ENCODE measurements around the gene EIF4G1. TPM values are rescaled to one million over a fixed set of nuclear protein-coding genes. Genes with fewer than 3 reads are reported as not detected.

The EIF4G1 gene
- total RNA-seq, 1 donor from 2014 or later: 403 TPM

DNA sequence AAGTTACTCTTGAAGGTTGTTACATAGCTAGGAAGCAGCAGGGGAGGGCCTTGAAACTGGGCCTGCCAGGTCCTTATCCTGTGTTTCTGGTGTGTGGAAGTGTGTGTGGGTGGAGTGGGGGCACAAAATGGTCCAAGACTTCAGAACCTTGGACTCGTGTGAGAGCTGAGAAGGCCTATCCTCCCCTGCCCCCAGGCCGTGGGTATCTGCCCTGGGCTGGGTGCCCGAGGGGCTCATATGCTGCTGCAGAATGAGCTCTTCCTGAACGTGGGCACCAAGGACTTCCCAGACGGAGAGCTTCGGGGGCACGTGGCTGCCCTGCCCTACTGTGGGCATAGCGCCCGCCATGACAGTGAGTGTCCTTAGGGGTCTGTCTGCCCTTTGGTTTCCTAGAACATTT, 69.9 kb downstream of the EIF4G1 start:
- no peak overlapping the region for H3K4me3 Mint-ChIP-seq (ENCODE audit: unreplicated experiment)
- TF ChIP-seq CTCF (IDR thresholded peaks at IDR 0.05): no peak
- no peak for DNase-seq (ENCODE audit: low spot score)
- peaks cover 6% of the 10 kb centered on the region for H3K27me3 Mint-ChIP-seq (ENCODE audit: low read depth)
- H3K36me3 Mint-ChIP-seq (ENCODE audit: low read depth): no peaks in the 10 kb centered on the region
- peaks cover 4% of the 10 kb centered on the region for H3K4me1 Mint-ChIP-seq (ENCODE audit: low read depth)
- no peaks in the 10 kb centered on the region for H3K9me3 Mint-ChIP-seq (ENCODE audit: low read depth)
- H3K27ac Mint-ChIP-seq (ENCODE audit: unreplicated experiment): no peak overlapping the region

Other genes with a start within 250 kb of the EIF4G1 start
- gene HTR3E, start 217.5 kb upstream of the EIF4G1 start, total RNA-seq: not detected in 3 replicates
- 24.0 to 31.8 TPM (median 26.1 TPM) in 3 replicates for gene EIF2B5, start 179.2 kb upstream of the EIF4G1 start, total RNA-seq
- gene DVL3, start 159.2 kb upstream of the EIF4G1 start, total RNA-seq: 88.1 to 113 TPM (median 102 TPM) in 3 replicates
- gene AP2M1, start 139.8 kb upstream of the EIF4G1 start, total RNA-seq: 455 to 492 TPM (median 488 TPM) in 3 replicates
- gene ABCF3, start 128.4 kb upstream of the EIF4G1 start, total RNA-seq: 52.8 to 68.9 TPM (median 53.8 TPM) in 3 replicates
- gene VWA5B2, start 85.0 kb upstream of the EIF4G1 start, total RNA-seq: 0.25 TPM in 1 of 3 replicates, not detected in the others
- gene ALG3, start 65.6 kb upstream of the EIF4G1 start, total RNA-seq: 33.3 to 43.7 TPM (median 36.8 TPM) in 3 replicates
- 4.3 to 5.0 TPM (median 4.4 TPM) in 3 replicates for gene EEF1AKMT4, start 64.9 kb upstream of the EIF4G1 start, total RNA-seq
- 3.2 to 5.3 TPM (median 3.9 TPM) in 3 replicates for gene CAMK2N2, start 53.1 kb upstream of the EIF4G1 start, total RNA-seq
- not detected in 3 replicates for gene ECE2, start 38.6 kb upstream of the EIF4G1 start, total RNA-seq
- gene PSMD2, start 15.4 kb upstream of the EIF4G1 start, total RNA-seq: 237 to 288 TPM (median 238 TPM) in 3 replicates
- 13.4 to 15.3 TPM (median 13.4 TPM) in 3 replicates for gene FAM131A, start 23.0 kb downstream of the EIF4G1 start, total RNA-seq
- gene CLCN2, start 47.0 kb downstream of the EIF4G1 start, total RNA-seq: 3.1 to 6.5 TPM (median 3.1 TPM) in 3 replicates
- gene POLR2H, start 47.1 kb downstream of the EIF4G1 start, total RNA-seq: 49.8 to 71.0 TPM (median 50.4 TPM) in 3 replicates
- gene THPO, start 63.6 kb downstream of the EIF4G1 start, total RNA-seq: not detected in 3 replicates
- gene CHRD, start 65.4 kb downstream of the EIF4G1 start, total RNA-seq: 1.4 to 4.7 TPM (median 1.5 TPM) in 3 replicates
- gene EPHB3, start 247.2 kb downstream of the EIF4G1 start, total RNA-seq: 7.2 to 11.6 TPM (median 7.5 TPM) in 3 replicates